ENCODE results near the gene PLEKHF1. TPM values are rescaled to one million over a fixed set of nuclear protein-coding genes. Genes with fewer than 3 reads are reported as not detected.
"Not testable (repeated sequence)": the region's sequence is repeated elsewhere in the genome, so short reads cannot be mapped to it uniquely, and the experiment has no call there.

The PLEKHF1 gene
- total RNA-seq, 1 donor from 2014 or later: 28.0 TPM

- Mint-ChIP-seq H3K36me3 (ENCODE audit: low read depth) (no peaks in the 10 kb centered on the region), H3K9me3 (no peaks in the 10 kb centered on the region), H3K27ac (no peak overlapping the region), H3K4me1 (ENCODE audit: low read depth) (peaks cover 30% of the 10 kb centered on the region), H3K4me3 (ENCODE audit: low read depth) (no peak overlapping the region), H3K27me3 (ENCODE audit: low read depth) (no peaks in the 10 kb centered on the region)
- intact Hi-C loops (cut with micrococcal nuclease): no loop called here
- no peak for DNase-seq (ENCODE audit: low spot score)
Observed at GRCh38 chr19:29626386-29626785, 38.9 kb upstream of the PLEKHF1 start.

- H3K27ac Mint-ChIP-seq: not testable (repeated sequence)
Observed at GRCh38 chr19:29626832-29627231, 38.4 kb upstream of the PLEKHF1 start.

GRCh38 chr19:29628661-29629385 lies 36.4 kb upstream of the PLEKHF1 start:
- Mint-ChIP-seq H3K9me3 (no peaks in the 10 kb centered on the region), H3K27ac (no peak overlapping the region), H3K27me3 (ENCODE audit: low read depth) (no peaks in the 10 kb centered on the region), H3K4me1 (ENCODE audit: low read depth) (peaks cover 7% of the 10 kb centered on the region), H3K4me3 (ENCODE audit: low read depth) (no peak overlapping the region), H3K36me3 (ENCODE audit: low read depth) (no peaks in the 10 kb centered on the region)
- intact Hi-C loops (cut with micrococcal nuclease): no loop called here
- no peak for DNase-seq (ENCODE audit: low spot score)

More at GRCh38 chr19:29626832-29627231, 38.4 kb upstream of the PLEKHF1 start:
- H3K27me3 Mint-ChIP-seq (ENCODE audit: low read depth); intact Hi-C loops (cut with micrococcal nuclease); H3K4me3 Mint-ChIP-seq (ENCODE audit: low read depth); H3K36me3 Mint-ChIP-seq (ENCODE audit: low read depth); H3K9me3 Mint-ChIP-seq; DNase-seq (ENCODE audit: low spot score): not testable (repeated sequence)
- peaks cover 25% of the 10 kb centered on the region for H3K4me1 Mint-ChIP-seq (ENCODE audit: low read depth)

GRCh38 chr19:29629836-29630534 lies 35.3 kb upstream of the PLEKHF1 start:
- Mint-ChIP-seq H3K36me3 (ENCODE audit: low read depth) (no peaks in the 10 kb centered on the region), H3K4me1 (ENCODE audit: low read depth) (peaks cover under 1% of the 10 kb centered on the region), H3K27me3 (ENCODE audit: low read depth) (no peaks in the 10 kb centered on the region), H3K9me3 (no peaks in the 10 kb centered on the region), H3K4me3 (ENCODE audit: low read depth) (no peak overlapping the region), H3K27ac (no peak overlapping the region)
- no peak for DNase-seq (ENCODE audit: low spot score)
- intact Hi-C loops (cut with micrococcal nuclease): no loop called here

- Mint-ChIP-seq H3K27me3 (ENCODE audit: low read depth) (no peaks in the 10 kb centered on the region), H3K4me1 (ENCODE audit: low read depth) (no peaks in the 10 kb centered on the region), H3K9me3 (no peaks in the 10 kb centered on the region), H3K36me3 (ENCODE audit: low read depth) (no peaks in the 10 kb centered on the region), H3K4me3 (ENCODE audit: low read depth) (no peak overlapping the region), H3K27ac (no peak overlapping the region)
- intact Hi-C loops (cut with micrococcal nuclease): no loop called here
- no peak for DNase-seq (ENCODE audit: low spot score)
Observed at GRCh38 chr19:29630655-29631054, 34.6 kb upstream of the PLEKHF1 start.

GRCh38 chr19:29631450-29631849 lies 33.8 kb upstream of the PLEKHF1 start:
- H3K27ac Mint-ChIP-seq: no peak overlapping the region
- no peaks in the 10 kb centered on the region for H3K4me1 Mint-ChIP-seq (ENCODE audit: low read depth)
- no peaks in the 10 kb centered on the region for H3K27me3 Mint-ChIP-seq (ENCODE audit: low read depth)
- intact Hi-C loops (cut with micrococcal nuclease): no loop called here
- no peaks in the 10 kb centered on the region for H3K9me3 Mint-ChIP-seq
- no peak for DNase-seq (ENCODE audit: low spot score)
- no peaks in the 10 kb centered on the region for H3K36me3 Mint-ChIP-seq (ENCODE audit: low read depth)
- no peak overlapping the region for H3K4me3 Mint-ChIP-seq (ENCODE audit: low read depth)

- no peak overlapping the region for H3K4me3 Mint-ChIP-seq (ENCODE audit: low read depth)
- H3K27ac Mint-ChIP-seq: no peak overlapping the region
Observed at GRCh38 chr19:29634002-29634401, 31.3 kb upstream of the PLEKHF1 start.

GRCh38 chr19:29634423-29635130 lies 30.7 kb upstream of the PLEKHF1 start:
- H3K27ac Mint-ChIP-seq: no peak overlapping the region
- intact Hi-C loops (cut with micrococcal nuclease): no loop called here
- no peaks in the 10 kb centered on the region for H3K9me3 Mint-ChIP-seq
- H3K36me3 Mint-ChIP-seq (ENCODE audit: low read depth): no peaks in the 10 kb centered on the region
- DNase-seq (ENCODE audit: low spot score): no peak
- no peak overlapping the region for H3K4me3 Mint-ChIP-seq (ENCODE audit: low read depth)
- no peaks in the 10 kb centered on the region for H3K4me1 Mint-ChIP-seq (ENCODE audit: low read depth)
- H3K27me3 Mint-ChIP-seq (ENCODE audit: low read depth): no peaks in the 10 kb centered on the region

More at GRCh38 chr19:29634002-29634401, 31.3 kb upstream of the PLEKHF1 start:
- intact Hi-C loops (cut with micrococcal nuclease): no loop called here
- Mint-ChIP-seq H3K4me1 (ENCODE audit: low read depth) (no peaks in the 10 kb centered on the region), H3K36me3 (ENCODE audit: low read depth) (no peaks in the 10 kb centered on the region), H3K27me3 (ENCODE audit: low read depth) (no peaks in the 10 kb centered on the region), H3K9me3 (no peaks in the 10 kb centered on the region)
- DNase-seq (ENCODE audit: low spot score): no peak

- DNase-seq (ENCODE audit: low spot score): no peak
- no peaks in the 10 kb centered on the region for H3K36me3 Mint-ChIP-seq (ENCODE audit: low read depth)
- peaks cover 1% of the 10 kb centered on the region for H3K27me3 Mint-ChIP-seq (ENCODE audit: low read depth)
- no peaks in the 10 kb centered on the region for H3K9me3 Mint-ChIP-seq
- H3K4me1 Mint-ChIP-seq (ENCODE audit: low read depth): no peaks in the 10 kb centered on the region
- H3K27ac Mint-ChIP-seq: no peak overlapping the region
- intact Hi-C loops (cut with micrococcal nuclease): no loop called here
- H3K4me3 Mint-ChIP-seq (ENCODE audit: low read depth): no peak overlapping the region
Observed at GRCh38 chr19:29635963-29636362, 29.3 kb upstream of the PLEKHF1 start.

- H3K4me1 Mint-ChIP-seq (ENCODE audit: low read depth): peaks cover 2% of the 10 kb centered on the region
- intact Hi-C loops (cut with micrococcal nuclease): no loop called here
- no peak overlapping the region for H3K4me3 Mint-ChIP-seq (ENCODE audit: low read depth)
- no peak for DNase-seq (ENCODE audit: low spot score)
- H3K36me3 Mint-ChIP-seq (ENCODE audit: low read depth): no peaks in the 10 kb centered on the region
- peaks cover 5% of the 10 kb centered on the region for H3K27me3 Mint-ChIP-seq (ENCODE audit: low read depth)
- no peaks in the 10 kb centered on the region for H3K9me3 Mint-ChIP-seq
- H3K27ac Mint-ChIP-seq: no peak overlapping the region
Observed at GRCh38 chr19:29636553-29637360, 28.5 kb upstream of the PLEKHF1 start.

GRCh38 chr19:29639086-29639485 lies 26.2 kb upstream of the PLEKHF1 start:
- H3K9me3 Mint-ChIP-seq: no peaks in the 10 kb centered on the region
- H3K4me3 Mint-ChIP-seq (ENCODE audit: low read depth): no peak overlapping the region
- DNase-seq (ENCODE audit: low spot score): no peak
- peaks cover 2% of the 10 kb centered on the region for H3K4me1 Mint-ChIP-seq (ENCODE audit: low read depth)
- peaks cover 13% of the 10 kb centered on the region for H3K27me3 Mint-ChIP-seq (ENCODE audit: low read depth)
- intact Hi-C loops (cut with micrococcal nuclease): no loop called here
- no peaks in the 10 kb centered on the region for H3K36me3 Mint-ChIP-seq (ENCODE audit: low read depth)
- H3K27ac Mint-ChIP-seq: no peak overlapping the region

- no peak overlapping the region for H3K4me3 Mint-ChIP-seq (ENCODE audit: low read depth)
- H3K27ac Mint-ChIP-seq: no peak overlapping the region
- no peak for DNase-seq (ENCODE audit: low spot score)
- peaks cover 7% of the 10 kb centered on the region for H3K4me1 Mint-ChIP-seq (ENCODE audit: low read depth)
- no peaks in the 10 kb centered on the region for H3K9me3 Mint-ChIP-seq
- no peaks in the 10 kb centered on the region for H3K36me3 Mint-ChIP-seq (ENCODE audit: low read depth)
- peaks cover 13% of the 10 kb centered on the region for H3K27me3 Mint-ChIP-seq (ENCODE audit: low read depth)
- intact Hi-C loops (cut with micrococcal nuclease): no loop called here
Observed at GRCh38 chr19:29640231-29640630, 25.0 kb upstream of the PLEKHF1 start.

All from activated T-helper 2 cell treated with anti-CD3 and anti-CD28 coated beads, Interferon-gamma antibody, Interleukin-2, Interleukin-4, amounts not matched to agents 10 μg/mL and 5 μg/mL and 100 μg/mL, durations not matched to agents 14 hours and 24 hours and 36 hours (primary cell).